HG03342 (cell line): ENCODE measurements around the gene AGFG2.
"Not testable (repeated sequence)": the region's sequence is repeated elsewhere in the genome, so short reads cannot be mapped to it uniquely, and the experiment has no call there.

ENCODE experiments used
- ATAC-seq: cut with Tn5 transposase; IDR thresholded peaks from one replicate; pipeline ENCODE4 v1.9.1; 2021; ENCODE audit warnings: mild to moderate bottlenecking, moderate library complexity; ENCODE audit not compliant: unreplicated experiment

AGFG2 gene

GRCh38 chr7:100538654-100539435, at the start of gene AGFG2:
TSS of gene AGFG2 (plus strand) at chr7:100539203. CDS start at chr7:100539347, 144 bp downstream.
- peak; percentile 93 for ATAC-seq

- ATAC-seq: no peak
Measured at GRCh38 chr7:100489824-100490223, 49.2 kb upstream of the AGFG2 start.

- no peak for ATAC-seq
Measured at GRCh38 chr7:100490483-100491191, 48.4 kb upstream of the AGFG2 start.

GRCh38 chr7:100491192-100491578, 47.8 kb upstream of the AGFG2 start:
- no peak for ATAC-seq

GRCh38 chr7:100492738-100493475, 46.1 kb upstream of the AGFG2 start:
- no peak for ATAC-seq

- no peak for ATAC-seq
Measured at GRCh38 chr7:100493476-100494264, 45.3 kb upstream of the AGFG2 start.

- ATAC-seq: no peak
Measured at GRCh38 chr7:100496509-100496908, 42.5 kb upstream of the AGFG2 start.

- ATAC-seq: not testable (repeated sequence)
Measured at GRCh38 chr7:100500743-100501142, 38.3 kb upstream of the AGFG2 start.

GRCh38 chr7:100504031-100504430, 35.0 kb upstream of the AGFG2 start:
- ATAC-seq: not testable (repeated sequence)

GRCh38 chr7:100504887-100505611, 34.0 kb upstream of the AGFG2 start:
- ATAC-seq: no peak

GRCh38 chr7:100506356-100506923, 32.6 kb upstream of the AGFG2 start:
- no peak for ATAC-seq

GRCh38 chr7:100509231-100509630, 29.8 kb upstream of the AGFG2 start:
- no peak for ATAC-seq

GRCh38 chr7:100510437-100511239, 28.4 kb upstream of the AGFG2 start:
- ATAC-seq: no peak

- no peak for ATAC-seq
Measured at GRCh38 chr7:100513212-100513810, 25.7 kb upstream of the AGFG2 start.

GRCh38 chr7:100515072-100515532, 23.9 kb upstream of the AGFG2 start:
- ATAC-seq: no peak

GRCh38 chr7:100516135-100516812, 22.7 kb upstream of the AGFG2 start:
- ATAC-seq: no peak

GRCh38 chr7:100517305-100517704, 21.7 kb upstream of the AGFG2 start:
- no peak for ATAC-seq

- no peak for ATAC-seq
Measured at GRCh38 chr7:100519580-100519979, 19.4 kb upstream of the AGFG2 start.
